ENCODE measurements around the gene TRIM65. TPM values are rescaled to one million over a fixed set of nuclear protein-coding genes. Genes with fewer than 3 reads are reported as not detected.

The TRIM65 gene
- total and polyA plus RNA-seq, 10 of the 15 experiments (the other 5 are each of a cell fraction or from before 2014, with no cell fraction given), result 1.4 to 26.0 (median 10.8) TPM

DNA sequence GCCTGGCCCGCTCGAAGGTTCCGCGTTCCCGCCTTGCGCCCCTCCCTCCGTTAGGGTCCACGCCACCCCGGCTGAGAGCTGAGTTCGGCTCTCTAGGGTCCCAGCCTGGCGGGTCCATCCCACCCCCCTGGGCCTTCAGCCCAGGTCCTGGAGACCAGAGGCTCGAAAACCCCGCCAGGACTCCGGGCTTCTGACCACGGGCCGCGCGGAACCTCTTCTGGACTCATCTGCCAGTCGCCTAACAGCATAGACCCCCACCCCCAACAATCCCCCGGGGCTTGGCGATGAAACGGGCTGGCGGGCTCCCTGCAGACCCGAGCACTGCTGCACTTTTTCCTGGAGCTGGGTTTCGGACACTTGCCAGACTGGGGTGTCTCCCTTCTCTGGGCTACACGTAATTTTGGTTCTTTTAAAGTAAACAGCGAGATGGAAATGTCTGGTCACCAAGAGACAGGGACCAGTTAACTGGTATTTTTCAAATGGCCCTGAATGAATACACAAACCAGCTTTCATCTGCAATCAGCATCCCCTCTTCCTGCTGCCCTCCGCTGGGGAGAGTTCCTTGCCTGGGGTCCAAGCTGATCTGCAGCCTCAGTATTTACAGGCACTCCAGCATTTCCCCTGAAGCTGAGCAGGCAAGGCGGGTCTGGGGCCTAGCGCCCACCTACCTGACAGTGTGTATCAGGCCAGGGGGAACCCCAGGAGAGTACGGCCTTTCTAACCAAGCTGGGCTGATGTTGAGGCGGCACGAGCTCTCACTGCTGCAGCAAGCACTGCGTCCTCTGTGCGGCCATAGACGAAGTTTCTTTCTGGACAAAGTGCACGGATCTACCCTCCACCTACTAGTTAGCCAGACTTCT, 639 bp upstream of the TRIM65 start (continued):
- TF ChIP-seq E2F8 (IDR thresholded peaks at IDR 0.05; ENCODE audit: low read depth, partially characterized antibody), result no peak
- no peak for TF ChIP-seq STAT1 (conservative IDR thresholded peaks at IDR 0.05)
- no peak for TF ChIP-seq BCL11A (IDR thresholded peaks at IDR 0.05; ENCODE audit: low read depth, low read length)
- 0 out of 2 replicates have a peak, but pooled peaks have one; percentile 19 for TF ChIP-seq POLR2AphosphoS5 (IDR thresholded peaks at IDR 0.05; ENCODE audit: low read length)

GRCh38 chr17:75895370-75896155, 1.2 kb downstream of the TRIM65 start:
- 2% methylated on average over 28 of the region's 28 CpGs for WGBS (ENCODE audit: insufficient coverage, insufficient replicate concordance, low lambda C conversion rate, missing lambda C conversion rate)
- ChIA-PET RAD21 (ENCODE audit: unreplicated experiment) (interaction anchor here (0.9 to 4.5 kb wide), 8 partner anchors 31 to 143 kb away, joined by 3 to 32 read pairs (median 12); partner anchors contain the start of genes GALK1, UNC13D and WBP2), POLR2A (interaction anchor here (0.6 to 2.8 kb wide), 12 partner anchors 10 to 297 kb away, joined by 3 to 19 read pairs (median 6); partner anchors contain the start of genes TRIM47 and WBP2), SMC1A (ENCODE audit: uncharacterized antibody, unreplicated experiment) (interaction anchor here (1.0 to 1.9 kb wide), 10 partner anchors 17 to 369 kb away, joined by 3 to 8 read pairs (median 3); partner anchors contain the start of genes TRIM47 and UBALD2), CTCF (interaction anchor here (0.9 to 4.8 kb wide), 20 partner anchors 10 to 142 kb away, joined by 3 to 43 read pairs (median 4); partner anchors contain the start of genes GALK1, TRIM47 and WBP2)
- DNase-seq (ENCODE audit: low read depth, low spot score) (no peak), FAIRE-seq (no peak), ATAC-seq (peak; percentile 31)
- Histone ChIP-seq H4K20me1 (ENCODE audit: control insufficient read depth, insufficient read depth) (no peaks in the 10 kb centered on the region), H3K36me3 (ENCODE audit: control insufficient read depth in 2 of 2, insufficient read depth in 2 of 2, low read length in 1 of 2) (peaks cover 8 to 11% of the 10 kb centered on the region in 2 experiments; a peak in 3 of 4 replicates), H3K27me3 (replicated peaks in 1 of 2; ENCODE audit: control insufficient read depth in 2 of 2, insufficient read depth in 2 of 2, low read length in 1 of 2) (no peaks in the 10 kb centered on the region), H3K27ac (ENCODE audit: control insufficient read depth, insufficient read depth) (peak overlapping the region; percentile 72), H3K9me3 (replicated peaks; ENCODE audit: control insufficient read depth, insufficient read depth, low read length) (no peaks in the 10 kb centered on the region), H2AFZ (ENCODE audit: control insufficient read depth, low read depth, low read length) (no peak overlapping the region; the same call in 1 of the 2 replicates), H3K4me2 (ENCODE audit: control insufficient read depth, insufficient read depth) (peak overlapping the region; percentile 64), H3K9ac (ENCODE audit: control insufficient read depth, insufficient read depth, low read length) (peak overlapping the region; percentile 82), H3K4me3 (peak overlapping the region; percentile 89), H3K4me1 (ENCODE audit: control insufficient read depth, insufficient read depth, low read length) (peaks cover 6% of the 10 kb centered on the region), H3K79me2 (ENCODE audit: control insufficient read depth, insufficient read depth, low read length) (peaks cover 15% of the 10 kb centered on the region)
- intact Hi-C loops (cut with micrococcal nuclease; ENCODE audit: unreplicated experiment), result loop anchor here (2.0 to 5.0 kb wide), 3 partner anchors 17 to 118 kb away; partner anchors contain the start of genes TRIM47 and WBP2
- BruUV-seq (replicated peaks), result no TSS peak
- in situ Hi-C loops (cut with MboI), result no loop called here
- TF ChIP-seq ZBTB40 (IDR thresholded peaks at IDR 0.05; ENCODE audit: borderline replicate concordance), result 0 out of 2 replicates have a peak, but pooled peaks have one; percentile 48
- TF ChIP-seq MLLT1 (IDR thresholded peaks at IDR 0.05), result 0 out of 2 replicates have a peak, but pooled peaks have one; percentile 38
- TF ChIP-seq GATAD2B (conservative IDR thresholded peaks at IDR 0.05; ENCODE audit: low read depth), result no peak
- TF ChIP-seq SREBF1 (IDR thresholded peaks at IDR 0.05; ENCODE audit: low read length), result no peak

Data from GM12878 (cell line).